Fibroblast of lung (primary cell): ENCODE data around the gene LEPROT.

Source experiments
- EZH2 ChIP-seq: IDR thresholded peaks from 2 replicates; pipeline ENCODE4 v1.5.1; 2012; ENCODE audit warnings: low read length, control low read depth, mild to moderate bottlenecking; ENCODE audit errors: missing control alignments
- TF ChIP-seq, protein P1 (sequence below), 2 donors: IDR thresholded peaks in 1 of 2; conservative IDR thresholded peaks in 1 of 2; 1 replicate in 1 of 2; 2 replicates in 1 of 2; pipeline ENCODE4 v1.5.1; 2011 to 2012; ENCODE audit warnings: low read length in 2 of 2, control low read depth in 1 of 2, inconsistent platforms in 1 of 2, low read depth in 1 of 2, mild to moderate bottlenecking in 1 of 2

GRCh38 chr1:65477414-65478378, 57.2 kb downstream of the LEPROT start:
- TF ChIP-seq, protein P1, sequence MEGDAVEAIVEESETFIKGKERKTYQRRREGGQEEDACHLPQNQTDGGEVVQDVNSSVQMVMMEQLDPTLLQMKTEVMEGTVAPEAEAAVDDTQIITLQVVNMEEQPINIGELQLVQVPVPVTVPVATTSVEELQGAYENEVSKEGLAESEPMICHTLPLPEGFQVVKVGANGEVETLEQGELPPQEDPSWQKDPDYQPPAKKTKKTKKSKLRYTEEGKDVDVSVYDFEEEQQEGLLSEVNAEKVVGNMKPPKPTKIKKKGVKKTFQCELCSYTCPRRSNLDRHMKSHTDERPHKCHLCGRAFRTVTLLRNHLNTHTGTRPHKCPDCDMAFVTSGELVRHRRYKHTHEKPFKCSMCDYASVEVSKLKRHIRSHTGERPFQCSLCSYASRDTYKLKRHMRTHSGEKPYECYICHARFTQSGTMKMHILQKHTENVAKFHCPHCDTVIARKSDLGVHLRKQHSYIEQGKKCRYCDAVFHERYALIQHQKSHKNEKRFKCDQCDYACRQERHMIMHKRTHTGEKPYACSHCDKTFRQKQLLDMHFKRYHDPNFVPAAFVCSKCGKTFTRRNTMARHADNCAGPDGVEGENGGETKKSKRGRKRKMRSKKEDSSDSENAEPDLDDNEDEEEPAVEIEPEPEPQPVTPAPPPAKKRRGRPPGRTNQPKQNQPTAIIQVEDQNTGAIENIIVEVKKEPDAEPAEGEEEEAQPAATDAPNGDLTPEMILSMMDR (conservative IDR thresholded peaks at IDR 0.05 in 1 of 2, IDR thresholded peaks at IDR 0.05 in 1 of 2; ENCODE audit: low read depth in 1 of 2, low read length in 2 of 2) = no peak
- TF ChIP-seq EZH2 = no peak
